Stimulated activated CD8-positive, alpha-beta memory T cell treated with anti-CD3 and anti-CD28 coated beads, Interleukin-12 subunit alpha, Interleukin-12 subunit beta, amount 100 ng/mL, for 1 hour (primary cell): ENCODE measurements around the gene CELF2.

Experiments
- DNase-seq: peaks from one replicate; pipeline ENCODE4 v3.0.0-alpha.2; 2020; ENCODE audit warnings: low read depth

Gene CELF2

DNA sequence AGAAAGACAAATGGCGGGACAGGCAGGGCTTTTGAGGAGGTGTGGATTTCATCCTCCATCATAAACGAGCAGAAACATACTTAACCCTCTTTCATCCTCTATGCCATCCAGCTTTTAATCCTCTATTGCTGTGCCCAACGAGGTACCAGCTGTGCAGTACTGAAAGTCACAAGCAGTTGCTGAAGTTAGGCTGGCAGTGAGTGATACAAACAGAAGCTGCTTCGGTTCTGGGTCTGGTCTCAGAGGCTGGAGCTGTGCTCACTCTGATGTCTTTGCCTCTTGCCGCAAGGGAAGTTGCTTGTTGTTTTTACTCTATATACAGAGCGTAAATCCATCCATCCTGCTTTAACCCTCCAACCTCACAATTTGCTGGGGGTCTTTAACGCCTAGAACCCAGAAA lies 235.2 kb downstream of the CELF2 start:
- no peak for DNase-seq

DNA sequence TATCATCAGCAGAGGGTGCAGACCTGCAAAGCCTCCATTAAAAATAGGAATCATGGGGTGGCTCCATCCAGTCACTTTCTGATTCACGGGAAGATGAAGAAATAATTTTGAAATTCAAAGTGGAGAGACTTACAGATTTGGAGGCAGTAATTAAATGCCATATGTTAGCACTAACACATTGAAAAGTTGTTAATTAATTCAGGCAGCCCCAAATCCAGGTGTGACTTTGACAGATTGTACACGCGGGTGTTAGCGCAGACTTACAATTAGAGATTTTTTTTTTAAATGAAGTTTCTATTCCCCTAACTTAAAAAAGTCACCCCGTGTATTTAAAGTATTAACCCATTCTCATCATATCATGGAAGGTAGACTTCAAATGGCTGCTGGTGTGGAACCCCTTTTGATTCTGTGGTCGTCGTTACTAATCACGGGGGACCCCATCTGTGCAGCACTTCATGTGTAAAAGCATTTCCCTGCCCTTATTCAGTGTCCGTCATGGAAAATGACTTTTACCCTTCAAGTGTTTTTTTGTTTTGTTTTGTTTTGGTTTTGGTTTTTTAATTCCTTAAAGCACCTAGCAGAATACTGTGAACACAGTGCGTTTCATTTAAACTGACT lies 235.8 kb downstream of the CELF2 start:
- no peak for DNase-seq

DNA sequence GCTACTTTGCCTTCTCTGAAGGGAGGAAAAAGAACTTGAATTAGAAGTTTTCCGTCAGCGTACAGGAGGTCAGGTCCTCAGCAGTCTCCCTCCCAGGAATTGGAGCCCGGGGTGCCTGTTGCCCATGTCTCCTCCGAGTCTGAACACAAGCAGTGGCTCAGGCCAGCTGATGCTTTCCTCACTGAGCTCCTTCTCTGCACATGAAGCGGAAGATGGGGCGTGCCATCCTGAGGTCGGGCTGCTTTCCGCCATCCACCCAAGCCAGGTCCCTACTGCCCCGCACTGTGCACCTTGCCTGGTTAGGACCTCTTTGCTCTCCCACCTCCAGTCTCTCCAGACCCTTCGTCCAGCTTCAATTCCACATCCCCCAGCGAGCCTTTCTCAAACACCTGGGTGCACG lies 237.5 kb downstream of the CELF2 start:
- no peak for DNase-seq

- no peak for DNase-seq
Measured at GRCh38 chr10:11255796-11256444, 238.2 kb downstream of the CELF2 start.

GRCh38 chr10:11256896-11257295 lies 239.2 kb downstream of the CELF2 start:
- no peak for DNase-seq

DNA sequence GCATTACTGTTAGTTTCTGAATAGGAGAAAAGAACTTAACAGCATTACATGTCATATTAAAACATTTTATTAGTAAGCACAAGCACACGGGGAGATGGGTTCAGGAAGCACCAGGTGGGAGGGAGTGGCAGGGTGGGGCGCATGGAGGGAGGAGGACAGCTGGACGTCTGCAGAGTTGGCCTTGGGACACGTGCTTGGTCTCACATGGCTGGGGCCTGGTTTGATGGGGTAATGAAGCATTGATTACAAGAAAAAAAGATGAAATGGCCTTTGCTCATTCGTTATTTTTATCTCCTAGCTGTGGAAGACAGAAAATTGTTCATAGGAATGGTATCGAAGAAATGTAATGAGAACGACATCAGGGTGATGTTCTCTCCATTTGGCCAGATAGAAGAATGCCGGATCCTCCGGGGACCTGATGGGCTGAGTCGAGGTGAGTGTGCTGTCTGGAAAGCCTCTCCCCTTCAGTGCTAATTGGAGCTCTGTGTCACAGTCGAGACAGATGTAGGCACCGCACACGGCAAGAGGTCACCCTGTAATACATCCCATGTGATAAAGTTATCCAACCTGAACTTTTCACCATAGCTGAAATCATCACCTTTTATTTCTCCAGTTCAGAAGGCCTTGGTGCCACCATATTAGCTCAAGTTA lies 239.9 kb downstream of the CELF2 start:
- no peak for DNase-seq

- DNase-seq, result no peak
Measured at GRCh38 chr10:11260170-11260569, 242.5 kb downstream of the CELF2 start.

- no peak for DNase-seq
Measured at GRCh38 chr10:11261143-11261542, 243.5 kb downstream of the CELF2 start.

DNA sequence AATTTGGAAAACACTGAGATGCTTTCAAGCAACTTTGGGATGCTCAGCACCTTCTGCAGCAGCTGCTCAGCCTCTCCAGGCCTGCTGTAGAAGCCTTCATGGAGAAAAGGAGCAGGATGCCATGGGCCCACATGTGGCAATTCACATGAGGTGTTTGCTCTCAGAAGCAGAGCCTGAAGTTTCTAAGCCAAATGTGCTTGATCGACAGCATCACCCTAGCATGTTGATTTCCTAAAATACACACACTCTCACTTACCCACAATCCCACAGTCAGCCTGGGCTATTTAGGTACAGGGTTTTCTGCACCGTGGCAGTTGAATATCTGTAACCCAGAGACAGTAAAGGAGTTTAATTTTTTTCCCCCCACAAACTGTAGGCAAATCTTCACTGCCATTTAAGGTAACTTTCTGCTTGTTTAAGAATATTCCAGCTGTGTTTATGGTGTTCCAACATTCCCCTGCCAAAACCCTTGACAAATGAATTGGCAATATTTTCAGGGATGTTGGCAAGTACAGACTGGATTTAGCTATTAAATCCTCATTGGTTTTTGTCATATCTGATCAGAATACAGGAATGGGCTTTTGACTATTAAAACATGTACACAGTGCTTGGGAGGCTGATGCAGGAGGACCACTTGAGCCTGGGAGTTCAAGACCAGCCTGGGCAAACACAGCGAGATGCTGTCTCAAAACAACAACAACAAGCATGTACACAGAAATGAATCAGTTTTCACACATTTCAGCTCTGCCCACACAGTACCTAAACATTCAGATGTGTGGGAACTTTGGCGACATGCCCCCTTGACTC lies 244.2 kb downstream of the CELF2 start:
- DNase-seq, result no peak

DNA sequence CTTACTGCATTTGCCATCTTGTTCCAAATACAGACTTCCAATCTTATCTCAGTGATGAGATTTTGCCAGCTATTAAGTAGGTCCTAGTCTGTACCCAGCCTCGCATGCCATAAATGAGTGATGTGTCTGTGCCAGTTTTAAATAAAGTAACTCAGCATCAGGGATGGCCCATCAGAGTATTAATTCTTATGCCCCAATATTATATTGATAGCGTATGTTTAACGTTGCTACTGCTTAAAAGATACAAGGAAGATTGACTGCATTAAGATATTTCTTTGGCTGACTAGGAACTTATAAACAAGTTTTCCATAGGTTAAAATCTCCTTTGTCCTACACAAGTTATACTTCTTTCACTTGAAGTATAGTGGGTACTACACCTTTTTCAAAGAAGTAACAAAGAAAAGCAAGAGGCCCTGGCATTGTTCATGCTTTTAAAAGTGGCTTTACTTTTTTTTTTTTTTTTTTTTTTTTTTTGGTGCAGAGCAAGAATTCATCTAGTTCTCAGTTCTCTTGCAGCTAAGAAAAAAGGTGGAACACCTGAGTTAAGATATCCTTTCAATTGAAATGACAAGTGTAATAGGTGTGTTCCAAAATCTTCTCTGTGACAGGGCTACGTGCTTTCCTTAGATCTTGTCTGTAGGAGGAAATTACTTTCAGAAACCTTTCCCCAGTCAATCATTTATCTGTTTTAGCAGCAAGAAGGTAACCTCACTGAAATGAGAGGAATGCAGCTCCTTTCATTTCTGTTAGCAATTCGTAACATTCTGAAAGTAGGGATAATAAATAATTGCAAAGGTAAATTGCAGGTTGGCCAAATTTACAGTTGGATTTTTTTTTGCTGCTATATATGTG lies 245.0 kb downstream of the CELF2 start:
- DNase-seq, result no peak

DNA sequence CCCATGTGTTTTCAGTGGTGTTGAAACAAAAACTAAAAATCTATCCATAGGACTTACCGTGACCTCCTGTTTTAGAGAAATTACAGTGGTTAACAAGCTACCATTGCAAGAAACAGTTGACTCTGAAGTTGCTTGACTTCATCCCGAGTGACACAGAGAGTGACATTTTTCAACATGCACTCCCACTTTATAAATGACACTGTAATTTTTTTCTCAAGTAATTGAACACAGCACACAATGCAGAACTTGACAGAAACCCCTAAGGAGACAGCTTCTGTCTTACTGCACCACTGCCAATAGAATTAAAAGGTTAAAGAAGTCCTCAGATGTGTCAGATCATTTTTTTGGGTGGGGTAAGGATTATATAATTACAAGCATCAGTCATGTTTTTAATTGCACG lies 246.1 kb downstream of the CELF2 start:
- DNase-seq, result no peak

DNA sequence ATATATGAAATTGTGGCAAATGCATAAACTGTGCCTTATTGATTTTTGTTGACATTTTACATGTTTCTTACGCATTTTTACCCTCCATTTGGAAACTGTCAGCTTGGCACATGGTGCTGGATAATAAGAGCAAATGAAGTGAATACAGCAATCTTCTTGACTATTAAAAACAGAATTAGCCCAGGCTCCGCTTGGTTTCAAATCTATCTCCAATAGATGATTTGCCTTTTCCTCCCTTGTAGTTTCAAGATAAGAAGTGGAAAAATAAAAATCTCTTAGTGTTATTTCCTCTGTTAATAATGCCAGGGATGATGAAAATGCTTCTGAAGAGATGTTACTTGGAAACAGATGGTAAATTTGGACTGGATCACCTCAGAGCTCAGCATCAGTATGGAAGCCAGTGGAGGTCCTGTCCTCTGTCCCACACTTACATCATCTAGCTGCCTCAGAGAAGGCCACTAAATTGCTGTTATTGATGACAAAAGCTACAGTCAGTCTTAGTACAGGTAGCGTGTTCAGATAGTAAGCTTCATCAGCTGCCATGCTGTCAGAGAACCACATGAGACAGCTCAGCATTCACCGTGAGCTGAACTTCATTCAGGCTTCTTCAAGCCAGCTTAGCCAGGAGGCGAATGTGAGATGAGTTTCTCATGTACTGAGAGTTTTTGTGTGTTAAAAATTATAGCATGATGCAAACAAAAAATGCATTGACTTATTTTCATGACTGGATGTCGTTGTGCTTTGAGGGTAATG lies 246.8 kb downstream of the CELF2 start:
- DNase-seq, result no peak

GRCh38 chr10:11265484-11265883 lies 247.8 kb downstream of the CELF2 start:
- DNase-seq, result no peak

DNA sequence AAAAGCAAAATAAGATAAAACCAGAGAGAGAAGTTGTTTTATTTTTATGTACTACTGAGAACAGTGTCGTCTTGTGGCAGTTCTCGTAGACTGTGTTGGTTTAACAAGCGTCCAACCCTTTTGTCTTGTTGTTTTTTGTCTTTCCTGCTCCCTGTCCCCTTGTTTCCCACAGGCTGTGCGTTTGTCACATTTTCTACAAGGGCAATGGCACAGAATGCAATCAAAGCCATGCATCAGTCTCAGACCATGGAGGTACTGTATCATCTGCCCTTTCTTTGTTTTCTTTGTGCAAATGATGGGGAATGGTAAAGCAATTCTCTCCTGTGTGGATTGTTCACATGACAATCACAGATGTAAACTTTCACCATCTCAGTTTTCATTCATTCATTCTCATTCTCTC lies 248.8 kb downstream of the CELF2 start:
- DNase-seq, result no peak

DNA sequence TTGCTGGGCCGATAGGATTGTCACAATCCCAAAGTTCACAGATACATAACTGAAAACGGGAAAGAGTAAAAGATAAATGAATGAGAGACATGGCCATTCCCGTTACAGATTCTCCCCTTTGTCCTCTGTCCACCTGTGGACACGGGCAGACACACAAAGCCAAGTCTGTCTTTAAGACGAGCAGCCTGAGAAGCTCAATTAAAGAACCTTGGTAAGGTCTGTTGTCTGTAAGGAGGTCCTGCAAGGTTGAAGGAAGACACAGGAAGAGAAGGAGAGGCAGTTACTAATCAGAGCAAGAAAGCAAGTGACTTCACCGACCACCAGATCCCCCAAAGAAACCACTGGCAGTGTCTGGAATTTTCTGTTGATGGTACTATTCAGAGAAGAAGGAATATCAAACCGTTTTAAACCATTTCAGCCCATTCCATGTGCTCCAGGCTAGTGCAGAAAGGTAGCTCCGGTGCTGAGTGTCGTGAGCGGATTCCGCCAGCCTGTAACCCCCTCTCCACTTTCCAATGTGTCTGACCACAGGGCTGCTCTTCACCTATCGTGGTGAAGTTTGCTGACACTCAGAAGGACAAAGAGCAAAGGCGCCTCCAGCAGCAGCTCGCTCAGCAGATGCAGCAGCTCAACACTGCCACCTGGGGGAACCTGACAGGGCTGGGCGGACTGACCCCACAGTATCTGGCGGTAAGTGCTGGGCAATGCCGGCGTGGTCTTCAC lies 252.6 kb downstream of the CELF2 start:
- DNase-seq, result peak; percentile 57

DNA sequence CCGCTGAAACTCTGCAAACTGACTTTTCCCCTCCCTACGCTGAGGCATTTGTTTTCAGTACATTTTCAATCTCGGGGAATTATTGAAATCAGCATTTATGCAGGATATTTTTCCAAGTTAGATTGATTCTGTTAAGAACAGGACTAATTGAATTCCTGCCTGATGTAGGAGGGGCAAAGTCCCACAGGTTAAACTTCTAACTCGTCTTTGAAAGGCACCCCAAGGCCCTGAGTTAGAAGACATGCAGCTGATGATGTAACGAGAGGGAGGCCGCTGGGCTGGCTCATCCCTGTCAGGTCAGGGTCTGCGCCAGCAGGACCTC lies 253.1 kb downstream of the CELF2 start:
- DNase-seq, result no peak

- DNase-seq, result no peak
Measured at GRCh38 chr10:11272915-11273389, 255.3 kb downstream of the CELF2 start.

DNA sequence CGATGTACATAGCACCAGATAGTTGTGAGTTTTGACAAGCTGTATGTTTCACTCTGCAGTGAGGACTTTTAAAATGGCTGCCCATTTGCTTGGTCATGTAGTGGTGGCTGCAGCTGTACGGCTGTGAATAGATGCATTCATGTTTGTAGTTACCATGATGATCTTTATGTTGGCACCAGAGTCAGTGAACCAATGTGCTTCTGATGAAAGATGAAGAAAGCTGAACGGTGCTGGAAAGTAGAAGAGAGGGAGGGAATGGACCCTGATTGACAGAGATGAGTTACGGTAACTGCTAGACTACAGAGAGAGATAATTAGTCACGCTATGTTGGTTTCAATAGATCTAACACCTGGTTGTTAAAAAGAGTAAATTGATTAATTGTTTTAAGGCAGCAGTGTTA lies 256.8 kb downstream of the CELF2 start:
- no peak for DNase-seq

- no peak for DNase-seq
Measured at GRCh38 chr10:11275651-11276050, 258.0 kb downstream of the CELF2 start.

GRCh38 chr10:11276449-11276990 lies 258.8 kb downstream of the CELF2 start:
- DNase-seq, result no peak
